LNCAP (cell line): ENCODE measurements around the gene PSPN.

Experiments used
- TF ChIP-seq, protein P1 (sequence below): fragments of 450-650 bp; IDR thresholded peaks from 2 replicates; pipeline ENCODE4 v1.5.1; 2017; ENCODE audit warnings: mild to moderate bottlenecking

PSPN gene

DNA sequence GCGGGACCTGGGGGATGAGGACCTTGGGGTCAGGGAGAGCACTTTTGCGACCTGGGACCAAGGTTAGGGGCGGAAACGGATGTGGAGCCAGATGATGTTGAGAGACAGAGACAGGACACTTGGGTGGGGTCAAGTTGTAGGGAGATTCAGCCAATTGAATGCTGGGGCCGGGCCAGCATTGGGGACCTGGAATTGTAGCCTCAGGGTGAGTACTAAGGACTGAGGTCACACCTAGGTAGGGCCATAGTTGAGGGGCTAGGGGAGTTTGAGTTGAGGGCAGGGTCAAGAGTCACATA is 2.0 kb downstream of the PSPN start:
- TF ChIP-seq, protein P1, sequence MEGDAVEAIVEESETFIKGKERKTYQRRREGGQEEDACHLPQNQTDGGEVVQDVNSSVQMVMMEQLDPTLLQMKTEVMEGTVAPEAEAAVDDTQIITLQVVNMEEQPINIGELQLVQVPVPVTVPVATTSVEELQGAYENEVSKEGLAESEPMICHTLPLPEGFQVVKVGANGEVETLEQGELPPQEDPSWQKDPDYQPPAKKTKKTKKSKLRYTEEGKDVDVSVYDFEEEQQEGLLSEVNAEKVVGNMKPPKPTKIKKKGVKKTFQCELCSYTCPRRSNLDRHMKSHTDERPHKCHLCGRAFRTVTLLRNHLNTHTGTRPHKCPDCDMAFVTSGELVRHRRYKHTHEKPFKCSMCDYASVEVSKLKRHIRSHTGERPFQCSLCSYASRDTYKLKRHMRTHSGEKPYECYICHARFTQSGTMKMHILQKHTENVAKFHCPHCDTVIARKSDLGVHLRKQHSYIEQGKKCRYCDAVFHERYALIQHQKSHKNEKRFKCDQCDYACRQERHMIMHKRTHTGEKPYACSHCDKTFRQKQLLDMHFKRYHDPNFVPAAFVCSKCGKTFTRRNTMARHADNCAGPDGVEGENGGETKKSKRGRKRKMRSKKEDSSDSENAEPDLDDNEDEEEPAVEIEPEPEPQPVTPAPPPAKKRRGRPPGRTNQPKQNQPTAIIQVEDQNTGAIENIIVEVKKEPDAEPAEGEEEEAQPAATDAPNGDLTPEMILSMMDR: no peak

DNA sequence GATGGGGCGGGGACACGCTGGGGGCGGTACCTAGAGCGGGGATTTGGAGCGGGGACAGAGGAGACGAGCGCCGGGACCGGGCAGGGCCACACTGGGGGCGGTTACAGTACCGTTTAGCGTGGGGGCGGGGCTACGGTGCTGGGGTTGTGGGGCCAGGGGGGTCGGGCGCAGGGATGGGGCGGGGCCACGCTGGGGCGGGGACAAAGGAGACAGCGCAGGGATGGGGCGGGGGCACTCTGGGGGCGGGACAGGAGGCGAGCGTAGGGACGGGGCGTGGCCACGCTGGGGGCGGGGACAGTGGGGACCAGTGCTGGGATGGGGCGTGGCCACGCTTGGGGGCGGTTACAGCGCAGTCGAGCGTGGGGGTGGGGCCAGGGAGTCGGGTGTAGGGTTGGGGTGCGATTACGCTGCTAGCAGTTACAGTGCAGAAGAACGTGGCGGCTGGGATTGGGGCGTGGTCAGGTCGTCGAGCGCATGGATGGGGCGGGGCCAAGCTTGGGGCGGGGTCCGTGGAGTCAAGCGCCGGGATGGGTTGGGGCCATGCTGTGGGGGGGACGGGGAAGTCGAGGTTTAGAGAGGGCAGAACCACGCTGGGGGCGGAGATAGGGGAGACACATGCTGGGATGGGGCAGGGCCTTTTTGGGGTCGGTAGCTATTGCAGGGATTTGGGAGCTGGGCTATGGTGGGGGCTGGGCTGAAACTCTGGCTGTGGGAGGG is 2.5 kb downstream of the PSPN start:
- TF ChIP-seq, protein P1: no peak

DNA sequence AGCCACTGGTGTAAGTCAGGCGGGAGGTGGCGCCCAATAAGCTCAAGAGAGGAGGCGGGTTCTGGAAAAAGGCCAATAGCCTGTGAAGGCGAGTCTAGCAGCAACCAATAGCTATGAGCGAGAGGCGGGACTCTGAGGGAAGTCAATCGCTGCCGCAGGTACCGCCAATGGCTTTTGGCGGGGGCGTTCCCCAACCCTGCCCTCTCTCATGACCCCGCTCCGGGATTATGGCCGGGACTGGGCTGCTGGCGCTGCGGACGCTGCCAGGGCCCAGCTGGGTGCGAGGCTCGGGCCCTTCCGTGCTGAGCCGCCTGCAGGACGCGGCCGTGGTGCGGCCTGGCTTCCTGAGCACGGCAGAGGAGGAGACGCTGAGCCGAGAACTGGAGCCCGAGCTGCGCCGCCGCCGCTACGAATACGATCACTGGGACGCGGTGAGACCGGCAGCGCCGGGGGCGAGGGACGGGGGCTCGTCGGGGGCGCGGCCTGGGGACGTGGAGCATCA is 3.1 kb downstream of the PSPN start, which contains the start of gene ALKBH7:
Gene ALKBH7, plus strand, starts transcription at position 201 of the 502 bp plus-strand sequence. Its CDS starts 27 bp downstream, at position 228.
- TF ChIP-seq, protein P1: no peak

DNA sequence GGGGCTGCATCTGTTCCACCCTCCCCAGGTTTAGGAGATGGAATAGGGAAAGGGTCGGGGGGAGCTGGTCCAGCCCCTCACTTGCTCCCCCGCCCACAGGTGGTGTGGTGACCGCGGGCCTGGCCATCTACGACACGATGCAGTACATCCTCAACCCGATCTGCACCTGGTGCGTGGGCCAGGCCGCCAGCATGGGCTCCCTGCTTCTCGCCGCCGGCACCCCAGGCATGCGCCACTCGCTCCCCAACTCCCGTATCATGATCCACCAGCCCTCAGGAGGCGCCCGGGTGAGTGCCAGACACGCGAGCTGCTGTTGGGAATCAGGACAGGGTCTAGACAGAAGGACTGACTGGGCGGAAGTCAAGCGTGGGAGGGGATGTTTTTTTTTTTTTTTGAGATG is 11.4 kb downstream of the PSPN start:
- TF ChIP-seq, protein P1: no peak

DNA sequence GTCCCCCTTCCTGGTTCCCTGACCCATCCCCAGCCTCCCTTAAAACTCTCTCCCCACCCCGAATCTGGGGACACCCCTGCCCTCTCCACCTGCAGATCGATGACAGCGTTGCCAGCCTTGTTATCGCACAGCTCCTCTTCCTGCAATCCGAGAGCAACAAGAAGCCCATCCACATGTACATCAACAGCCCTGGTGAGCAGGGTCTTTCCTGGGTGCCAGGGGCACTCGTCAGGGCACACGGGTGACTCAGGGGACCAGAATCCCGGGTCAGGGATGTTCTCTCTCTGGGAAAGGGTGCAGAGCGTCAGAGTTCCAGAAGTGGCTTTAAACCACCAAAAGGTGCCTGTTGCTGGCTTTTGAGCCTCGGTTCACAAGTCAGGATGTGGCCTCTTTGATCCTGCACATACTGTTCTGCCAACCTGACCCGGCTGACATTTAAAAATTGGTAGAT is 13.4 kb downstream of the PSPN start:
- TF ChIP-seq, protein P1: no peak

DNA sequence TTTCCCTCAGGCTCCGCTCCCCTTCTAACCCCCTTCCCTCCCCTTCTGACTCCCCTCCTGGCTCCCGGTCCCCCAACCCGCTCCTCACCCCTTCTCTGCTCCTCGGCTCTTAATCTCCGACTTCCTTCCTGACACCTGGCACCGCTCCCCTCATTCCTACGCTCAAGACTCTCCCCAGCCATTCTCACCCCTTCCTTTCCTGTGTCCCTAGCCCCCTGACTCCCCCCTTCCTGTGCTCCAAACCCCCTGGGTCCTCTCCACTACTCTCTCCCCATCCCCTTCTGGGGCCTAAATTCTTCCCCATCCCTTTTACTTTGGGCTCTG is 13.7 kb downstream of the PSPN start:
- TF ChIP-seq, protein P1: no peak

DNA sequence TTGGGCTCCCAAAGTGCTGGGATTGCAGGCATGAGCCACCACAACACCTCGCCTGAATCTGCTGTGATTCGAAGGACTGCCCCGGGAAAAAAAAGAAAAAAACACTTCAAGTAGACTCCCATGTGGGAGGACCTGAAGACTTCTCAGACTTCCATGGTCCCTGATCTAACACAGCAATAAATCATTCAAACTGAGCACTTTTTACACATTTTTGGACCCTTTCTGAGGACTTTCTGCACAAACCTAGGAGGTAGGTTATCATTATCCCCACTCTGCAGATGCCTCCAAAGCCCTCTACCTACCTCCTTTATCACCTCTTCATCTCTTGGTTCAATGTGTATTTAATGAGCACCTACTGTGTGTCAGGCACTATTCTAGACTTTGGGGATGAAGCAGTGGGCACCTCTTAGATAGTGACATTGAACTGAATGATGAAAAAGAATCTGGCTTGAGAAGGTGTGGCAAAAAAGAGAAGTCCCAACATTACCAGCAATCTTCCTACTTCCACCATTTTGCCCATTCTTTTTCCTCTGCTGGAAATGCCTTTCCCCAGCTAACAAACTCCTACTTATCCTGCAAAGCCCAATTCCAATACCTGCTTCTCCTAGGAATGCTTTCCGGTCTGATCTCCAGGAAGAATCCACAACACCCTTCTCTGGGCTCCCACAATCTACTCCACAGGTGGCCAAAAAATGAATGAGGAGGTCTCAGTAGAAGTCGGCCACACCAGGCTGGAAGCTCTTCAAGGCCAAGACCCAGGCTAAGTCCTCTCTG is 16.0 kb downstream of the PSPN start:
- TF ChIP-seq, protein P1: no peak
